H9 (cell line): ENCODE data around the gene BFSP2. TPM values are rescaled to one million over a fixed set of nuclear protein-coding genes. Genes with fewer than 3 reads are reported as not detected.

ENCODE experiments used
- DNase-seq: peaks from one replicate; pipeline ENCODE4 v3.0.0-alpha.2; 2017
- H2AFZ ChIP-seq: one replicate; pipeline ENCODE4 v1.6.1; 2013; ENCODE audit warnings: mild to moderate bottlenecking, low read length, control low read depth, moderate library complexity
- H2AK5ac ChIP-seq: 2 replicates; pipeline ENCODE4 v1.6.1; 2013; ENCODE audit warnings: low read length, control low read depth, mixed read lengths; ENCODE audit not compliant: insufficient read length
- H2BK120ac ChIP-seq: one replicate; pipeline ENCODE4 v1.6.1; 2013; ENCODE audit warnings: low read depth, mild to moderate bottlenecking, low read length, control low read depth, inconsistent platforms; ENCODE audit not compliant: poor library complexity, severe bottlenecking
- H2BK12ac ChIP-seq: 2 replicates; pipeline ENCODE4 v1.6.1; 2013; ENCODE audit warnings: low read length, control low read depth, mixed read lengths, low read depth; ENCODE audit not compliant: insufficient read length
- H2BK15ac ChIP-seq: 2 replicates; pipeline ENCODE4 v1.6.1; 2013; ENCODE audit warnings: low read depth, low read length, control low read depth
- H2BK20ac ChIP-seq: one replicate; pipeline ENCODE4 v1.6.1; 2013; ENCODE audit warnings: low read depth, mild to moderate bottlenecking, low read length, control low read depth, inconsistent platforms; ENCODE audit not compliant: poor library complexity, severe bottlenecking
- H2BK5ac ChIP-seq: 2 replicates; pipeline ENCODE4 v1.6.1; 2013; ENCODE audit warnings: low read length, control low read depth, mixed read lengths; ENCODE audit not compliant: insufficient read length
- H3K14ac ChIP-seq: 2 replicates; pipeline ENCODE4 v1.6.1; 2013; ENCODE audit warnings: low read length, control low read depth; ENCODE audit not compliant: insufficient read depth
- H3K18ac ChIP-seq: 2 replicates; pipeline ENCODE4 v1.6.1; 2013; ENCODE audit warnings: low read depth, mild to moderate bottlenecking, mixed read lengths, low read length, control low read depth; ENCODE audit not compliant: insufficient read length
- H3K23ac ChIP-seq: 2 replicates; pipeline ENCODE4 v1.6.1; 2013; ENCODE audit warnings: low read length, control low read depth, mixed read lengths, low read depth; ENCODE audit not compliant: insufficient read length
- H3K23me2 ChIP-seq: 2 replicates; pipeline ENCODE4 v1.6.1; 2013; ENCODE audit warnings: low read depth, mild to moderate bottlenecking, mixed read lengths, low read length, control low read depth; ENCODE audit not compliant: insufficient read length, poor library complexity, severe bottlenecking
- H3K27ac ChIP-seq: 2 replicates; pipeline ENCODE4 v1.5.1; 2013; ENCODE audit warnings: low read length, control low read depth, mixed read lengths, low read depth; ENCODE audit not compliant: insufficient read length
- H3K27me3 ChIP-seq: 2 replicates; pipeline ENCODE4 v1.6.1; 2013; ENCODE audit warnings: low read length, control low read depth, inconsistent platforms; ENCODE audit not compliant: insufficient read depth
- H3K4ac ChIP-seq: 2 replicates; pipeline ENCODE4 v1.6.1; 2013; ENCODE audit warnings: low read depth, mild to moderate bottlenecking, control low read depth, inconsistent platforms, low read length, moderate library complexity
- H3K4me1 ChIP-seq: 2 replicates; pipeline ENCODE4 v1.6.1; 2013; ENCODE audit warnings: low read length, control low read depth, inconsistent platforms; ENCODE audit not compliant: insufficient read depth
- H3K4me2 ChIP-seq: 2 replicates; pipeline ENCODE4 v1.6.1; 2013; ENCODE audit warnings: low read length, control low read depth, mixed read lengths; ENCODE audit not compliant: insufficient read length, insufficient read depth
- H3K56ac ChIP-seq: 2 replicates; pipeline ENCODE4 v1.6.1; 2013; ENCODE audit warnings: low read depth, mild to moderate bottlenecking, mixed read lengths, low read length, control low read depth; ENCODE audit not compliant: insufficient read length
- H3K79me1 ChIP-seq: 2 replicates; pipeline ENCODE4 v1.6.1; 2013; ENCODE audit warnings: low read depth, mild to moderate bottlenecking, moderate library complexity, low read length, control low read depth, inconsistent platforms; ENCODE audit not compliant: insufficient read depth, poor library complexity, severe bottlenecking
- H3K79me2 ChIP-seq: 2 replicates; pipeline ENCODE4 v1.6.1; 2013; ENCODE audit warnings: low read length, control low read depth, inconsistent platforms; ENCODE audit not compliant: insufficient read depth
- H3K9ac ChIP-seq: 2 replicates; pipeline ENCODE4 v1.6.1; 2013; ENCODE audit warnings: low read length, control low read depth, mixed read lengths; ENCODE audit not compliant: insufficient read length; ENCODE audit errors: extremely low read depth
- H3K9me3 ChIP-seq: one replicate; pipeline ENCODE4 v1.6.1; 2013; ENCODE audit warnings: low read depth, low read length, inconsistent platforms; ENCODE audit not compliant: control insufficient read depth
- H3T11ph ChIP-seq: one replicate; pipeline ENCODE4 v1.6.1; 2013; ENCODE audit warnings: mild to moderate bottlenecking, low read length, control low read depth, inconsistent platforms
- H4K20me1 ChIP-seq: one replicate; pipeline ENCODE4 v1.6.1; 2013; ENCODE audit not compliant: control insufficient read depth, insufficient read length, insufficient read depth
- H4K5ac ChIP-seq: 2 replicates; pipeline ENCODE4 v1.6.1; 2013; ENCODE audit warnings: low read depth, mild to moderate bottlenecking, mixed read lengths, low read length, control low read depth; ENCODE audit not compliant: insufficient read length
- H4K8ac ChIP-seq: replicated peaks from 2 replicates; pipeline ENCODE4 v1.6.1; 2013; ENCODE audit warnings: low read length, control low read depth, mixed read lengths, low read depth; ENCODE audit not compliant: insufficient read length
- H4K91ac ChIP-seq: 2 replicates; pipeline ENCODE4 v1.6.1; 2013; ENCODE audit warnings: low read depth, mild to moderate bottlenecking, moderate library complexity, mixed read lengths, low read length, control low read depth; ENCODE audit not compliant: insufficient read length
- H3K27ac Mint-ChIP-seq, 3 experiments: 2 replicates in 2 of 3; 3 replicates in 1 of 3; pipeline ENCODE4 v1.8.0; 2020 to 2021; ENCODE audit warnings: mixed read lengths in 3 of 3, mild to moderate bottlenecking in 1 of 3, moderate library complexity in 1 of 3
- H3K27me3 Mint-ChIP-seq: 2 replicates; pipeline ENCODE4 v1.8.0; 2021; ENCODE audit warnings: low read depth, mild to moderate bottlenecking, moderate library complexity, mixed read lengths
- H3K36me3 Mint-ChIP-seq, 3 experiments: 2 replicates in 2 of 3; 3 replicates in 1 of 3; pipeline ENCODE4 v1.8.0; 2020 to 2021; ENCODE audit warnings: low read depth in 3 of 3, mixed read lengths in 3 of 3; ENCODE audit not compliant: insufficient read depth in 1 of 3
- H3K4me1 Mint-ChIP-seq, 2 experiments: 2 replicates each; pipeline ENCODE4 v1.8.0; 2020; ENCODE audit warnings: mixed read lengths in 2 of 2
- H3K4me3 Mint-ChIP-seq, 2 experiments: 2 replicates in 1 of 2; 3 replicates in 1 of 2; pipeline ENCODE4 v1.8.0; 2020 to 2021; ENCODE audit warnings: mild to moderate bottlenecking in 2 of 2, mixed read lengths in 2 of 2, moderate library complexity in 1 of 2
- H3K9me3 Mint-ChIP-seq, 2 experiments: 2 replicates in 1 of 2; 3 replicates in 1 of 2; pipeline ENCODE4 v1.8.0; 2020; ENCODE audit warnings: mild to moderate bottlenecking in 2 of 2, mixed read lengths in 2 of 2, moderate library complexity in 1 of 2
- WGBS: extraction: QIAGEN DNeasy Blood & Tissue Kit; methylation state at CpG from one replicate; pipeline ENCODE4 v1.1.7; 2013; ENCODE audit warnings: missing lambda C conversion rate, low lambda C conversion rate, mixed read lengths; ENCODE audit not compliant: insufficient read length; ENCODE audit errors: extremely low coverage; 5-methylcytosine and 5-hydroxymethylcytosine counted together
- total RNA-seq: library from RNA; stranded (reverse); gene quantifications from 2 replicates; pipeline ENCODE4 v1.2.1, GENCODE V29; 2021
- TF ChIP-seq, protein P1 (sequence below): fragments of 200-600 bp; sonication (generic); conservative IDR thresholded peaks from 3 replicates; pipeline ENCODE4 v1.8.0; 2021; ENCODE audit warnings: antibody characterized with exemption, mild to moderate bottlenecking

BFSP2 gene
- total RNA-seq, 1 experiment from 2014 or later, result not detected

DNA sequence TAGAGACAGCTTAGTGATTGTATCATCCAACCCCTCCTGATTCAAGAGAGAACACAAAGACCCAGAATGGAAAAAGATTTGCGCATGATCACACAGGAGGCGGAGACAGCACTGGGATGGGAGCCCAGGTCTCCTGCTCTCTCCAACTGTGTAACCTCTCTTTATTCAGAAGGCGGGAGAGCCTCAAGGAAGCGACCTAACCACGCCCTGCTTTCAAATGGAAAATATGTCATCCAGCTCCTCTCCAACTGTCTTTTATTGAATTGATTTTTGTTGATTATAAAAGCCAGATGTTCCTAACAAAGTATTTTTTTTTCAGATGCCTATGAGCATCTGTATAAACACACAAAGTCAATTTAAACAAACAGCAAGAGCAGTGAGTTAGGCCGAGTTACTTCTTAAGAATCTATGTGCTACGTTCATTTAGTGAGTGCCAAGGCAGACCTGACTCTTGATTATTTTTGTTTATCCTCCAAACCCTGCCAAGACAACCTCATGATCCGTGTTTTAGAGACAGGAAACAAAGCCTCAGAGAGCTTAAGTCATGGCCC is 74.5 kb downstream of the BFSP2 start:
- H3K23me2 ChIP-seq, result no peaks in the 10 kb centered on the region
- no peak overlapping the region for H3K18ac ChIP-seq
- peaks cover 15% of the 10 kb centered on the region for H3K27me3 Mint-ChIP-seq
- H3K4me3 Mint-ChIP-seq, result no peak overlapping the region
- H3K9me3 Mint-ChIP-seq, result no peaks in the 10 kb centered on the region
- H3T11ph ChIP-seq, result no peak overlapping the region
- no peak overlapping the region for H3K14ac ChIP-seq
- no peak overlapping the region for H2BK12ac ChIP-seq
- no peak overlapping the region for H3K23ac ChIP-seq
- no peak overlapping the region for H3K4me2 ChIP-seq
- H2BK15ac ChIP-seq, result no peak overlapping the region
- H3K79me1 ChIP-seq, result no peaks in the 10 kb centered on the region
- TF ChIP-seq, protein P1, sequence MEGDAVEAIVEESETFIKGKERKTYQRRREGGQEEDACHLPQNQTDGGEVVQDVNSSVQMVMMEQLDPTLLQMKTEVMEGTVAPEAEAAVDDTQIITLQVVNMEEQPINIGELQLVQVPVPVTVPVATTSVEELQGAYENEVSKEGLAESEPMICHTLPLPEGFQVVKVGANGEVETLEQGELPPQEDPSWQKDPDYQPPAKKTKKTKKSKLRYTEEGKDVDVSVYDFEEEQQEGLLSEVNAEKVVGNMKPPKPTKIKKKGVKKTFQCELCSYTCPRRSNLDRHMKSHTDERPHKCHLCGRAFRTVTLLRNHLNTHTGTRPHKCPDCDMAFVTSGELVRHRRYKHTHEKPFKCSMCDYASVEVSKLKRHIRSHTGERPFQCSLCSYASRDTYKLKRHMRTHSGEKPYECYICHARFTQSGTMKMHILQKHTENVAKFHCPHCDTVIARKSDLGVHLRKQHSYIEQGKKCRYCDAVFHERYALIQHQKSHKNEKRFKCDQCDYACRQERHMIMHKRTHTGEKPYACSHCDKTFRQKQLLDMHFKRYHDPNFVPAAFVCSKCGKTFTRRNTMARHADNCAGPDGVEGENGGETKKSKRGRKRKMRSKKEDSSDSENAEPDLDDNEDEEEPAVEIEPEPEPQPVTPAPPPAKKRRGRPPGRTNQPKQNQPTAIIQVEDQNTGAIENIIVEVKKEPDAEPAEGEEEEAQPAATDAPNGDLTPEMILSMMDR, result no peak
- H4K8ac ChIP-seq, result no peak overlapping the region
- H3K27ac ChIP-seq, result no peak overlapping the region
- H2AK5ac ChIP-seq, result no peak overlapping the region
- no peak overlapping the region for H2AFZ ChIP-seq
- no peak overlapping the region for H2BK120ac ChIP-seq
- WGBS, result no CpG with 5 or more reads among the region's 8 CpGs
- H3K36me3 Mint-ChIP-seq, result no peaks in the 10 kb centered on the region
- no peak overlapping the region for H4K5ac ChIP-seq
- no peak overlapping the region for H3K27ac Mint-ChIP-seq
- H3K9ac ChIP-seq, result no peak overlapping the region
- no peak for DNase-seq
- H2BK20ac ChIP-seq, result no peak overlapping the region
- peaks cover 2% of the 10 kb centered on the region; the same call in 1 of the 2 replicates for H3K4me1 ChIP-seq
- peaks cover 37 to 40% of the 10 kb centered on the region in 2 experiments for H3K4me1 Mint-ChIP-seq
- no peaks in the 10 kb centered on the region for H3K79me2 ChIP-seq
- no peaks in the 10 kb centered on the region for H4K20me1 ChIP-seq
- H3K27me3 ChIP-seq, result no peaks in the 10 kb centered on the region
- no peaks in the 10 kb centered on the region for H3K9me3 ChIP-seq
- no peak overlapping the region for H2BK5ac ChIP-seq
- H4K91ac ChIP-seq, result no peak overlapping the region
- no peak overlapping the region for H3K4ac ChIP-seq
- H3K56ac ChIP-seq, result no peak overlapping the region
